HUES48 (cell line): ENCODE data around the gene NME3.

ENCODE experiments used
- H3K27ac ChIP-seq: one replicate; pipeline ENCODE4 v1.7.0; 2013; ENCODE audit warnings: low read depth, low read length, inconsistent platforms
- H3K27me3 ChIP-seq: 2 replicates; pipeline ENCODE4 v1.6.1; 2013; ENCODE audit warnings: mild to moderate bottlenecking, low read length; ENCODE audit not compliant: control insufficient read depth, insufficient read depth
- H3K36me3 ChIP-seq: 2 replicates; pipeline ENCODE4 v1.6.1; 2013; ENCODE audit warnings: low read length; ENCODE audit not compliant: control insufficient read depth, insufficient read depth
- H3K4me1 ChIP-seq: 2 replicates; pipeline ENCODE4 v1.6.1; 2013; ENCODE audit warnings: mild to moderate bottlenecking, low read length; ENCODE audit not compliant: control insufficient read depth, insufficient read depth
- H3K4me3 ChIP-seq: 2 replicates; pipeline ENCODE4 v1.5.1; 2013; ENCODE audit warnings: mild to moderate bottlenecking, low read depth, low read length
- H3K9ac ChIP-seq: 2 replicates; pipeline ENCODE4 v1.6.1; 2013; ENCODE audit warnings: mild to moderate bottlenecking, low read depth, low read length, moderate library complexity
- H3K9me3 ChIP-seq: 2 replicates; pipeline ENCODE4 v1.6.1; 2013; ENCODE audit warnings: low read length; ENCODE audit not compliant: control insufficient read depth, insufficient read depth

Gene NME3

GRCh38 chr16:1759511-1759910 lies 11.8 kb downstream of the NME3 start:
- H3K9me3 ChIP-seq: no peaks in the 10 kb centered on the region
- H3K36me3 ChIP-seq: 0 out of 2 replicates have a peak, but pooled peaks cover 7% of the 10 kb centered on the region
- H3K27ac ChIP-seq: no peak overlapping the region
- H3K4me1 ChIP-seq: peaks cover 4% of the 10 kb centered on the region; the same call in 1 of the 2 replicates
- H3K9ac ChIP-seq: no peak overlapping the region
- no peak overlapping the region for H3K4me3 ChIP-seq
- no peaks in the 10 kb centered on the region for H3K27me3 ChIP-seq

DNA sequence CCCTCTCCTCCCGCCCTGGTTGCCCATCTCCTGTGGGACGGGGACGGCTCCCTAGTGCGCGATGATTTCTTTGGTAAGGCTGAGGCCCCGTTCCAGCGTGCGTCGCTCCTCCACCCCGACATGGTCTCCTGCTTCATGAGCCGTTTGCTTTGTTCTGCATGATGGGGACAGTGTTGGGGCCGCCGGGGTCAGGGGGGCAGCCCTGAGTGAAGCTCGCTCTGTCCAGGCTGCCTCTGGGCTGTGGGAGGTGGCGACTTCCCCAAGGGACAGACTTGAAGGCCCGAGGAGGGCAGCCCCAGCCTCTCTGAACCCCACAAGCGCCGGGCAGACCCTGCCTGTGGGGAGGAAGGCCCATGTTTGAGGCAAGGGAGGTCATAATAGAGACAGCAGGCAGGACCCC lies 12.4 kb downstream of the NME3 start:
- no peak overlapping the region for H3K4me3 ChIP-seq
- 0 out of 2 replicates have a peak, but pooled peaks cover 7% of the 10 kb centered on the region for H3K36me3 ChIP-seq

DNA sequence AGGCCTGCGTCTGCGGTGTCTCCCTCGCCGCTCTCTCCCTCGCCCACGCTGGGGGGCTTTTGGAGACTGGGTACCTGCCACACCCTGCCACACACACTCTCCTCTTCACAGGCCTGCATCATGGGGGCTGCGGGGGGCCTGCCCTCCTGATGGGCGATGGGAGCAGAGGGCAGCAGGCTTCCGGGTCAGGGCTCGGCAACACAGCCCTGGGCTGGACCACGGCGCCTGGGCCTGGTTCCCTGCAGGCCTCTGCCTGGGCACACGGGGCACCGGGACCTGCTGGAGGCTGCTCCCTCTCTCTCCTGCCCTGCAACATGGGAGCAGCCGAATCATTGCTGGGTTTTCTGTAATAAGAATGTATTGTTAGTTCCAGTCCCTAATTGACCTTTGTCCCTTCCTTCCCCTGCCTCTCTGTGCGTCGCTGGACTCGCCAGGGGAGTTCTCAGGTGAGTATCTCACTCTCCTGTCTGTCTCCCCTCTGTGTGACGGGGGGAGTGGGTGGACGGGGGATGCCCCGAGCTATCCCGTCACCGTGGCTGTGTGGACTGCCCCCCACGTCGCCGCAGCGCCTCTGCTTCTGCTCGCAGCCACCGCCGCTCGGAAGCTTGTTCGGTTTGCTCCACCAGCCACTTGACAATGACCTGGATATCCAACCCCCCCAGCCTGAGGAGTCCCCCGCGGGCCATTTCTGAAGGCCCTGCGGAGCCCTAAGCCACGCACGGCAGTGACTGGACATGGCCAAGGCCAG lies 13.5 kb downstream of the NME3 start:
- 0 out of 2 replicates have a peak, but pooled peaks cover 7% of the 10 kb centered on the region for H3K36me3 ChIP-seq
- H3K4me1 ChIP-seq: no peaks in the 10 kb centered on the region
- no peaks in the 10 kb centered on the region for H3K9me3 ChIP-seq
- no peak overlapping the region for H3K4me3 ChIP-seq
- H3K9ac ChIP-seq: no peak overlapping the region
- H3K27me3 ChIP-seq: no peaks in the 10 kb centered on the region
- no peak overlapping the region for H3K27ac ChIP-seq

More for the DNA sequence above, 12.4 kb downstream of the NME3 start:
- no peak overlapping the region for H3K27ac ChIP-seq
- no peaks in the 10 kb centered on the region for H3K4me1 ChIP-seq
- no peaks in the 10 kb centered on the region for H3K9me3 ChIP-seq
- H3K27me3 ChIP-seq: no peaks in the 10 kb centered on the region
- H3K9ac ChIP-seq: no peak overlapping the region

- H3K4me1 ChIP-seq: no peaks in the 10 kb centered on the region
- no peak overlapping the region for H3K9ac ChIP-seq
- no peak overlapping the region for H3K4me3 ChIP-seq
- H3K27me3 ChIP-seq: no peaks in the 10 kb centered on the region
- H3K9me3 ChIP-seq: no peaks in the 10 kb centered on the region
- H3K27ac ChIP-seq: no peak overlapping the region
- H3K36me3 ChIP-seq: peaks cover 24% of the 10 kb centered on the region
These were observed 17.1 kb downstream of the NME3 start for GRCh38 chr16:1754204-1754603.

- no peaks in the 10 kb centered on the region for H3K27me3 ChIP-seq
- H3K4me3 ChIP-seq: no peak overlapping the region
- H3K9ac ChIP-seq: no peak overlapping the region
- peaks cover 31% of the 10 kb centered on the region for H3K36me3 ChIP-seq
- no peaks in the 10 kb centered on the region for H3K9me3 ChIP-seq
- no peaks in the 10 kb centered on the region for H3K4me1 ChIP-seq
- no peak overlapping the region for H3K27ac ChIP-seq
These were observed 18.5 kb downstream of the NME3 start for GRCh38 chr16:1752853-1753252.

DNA sequence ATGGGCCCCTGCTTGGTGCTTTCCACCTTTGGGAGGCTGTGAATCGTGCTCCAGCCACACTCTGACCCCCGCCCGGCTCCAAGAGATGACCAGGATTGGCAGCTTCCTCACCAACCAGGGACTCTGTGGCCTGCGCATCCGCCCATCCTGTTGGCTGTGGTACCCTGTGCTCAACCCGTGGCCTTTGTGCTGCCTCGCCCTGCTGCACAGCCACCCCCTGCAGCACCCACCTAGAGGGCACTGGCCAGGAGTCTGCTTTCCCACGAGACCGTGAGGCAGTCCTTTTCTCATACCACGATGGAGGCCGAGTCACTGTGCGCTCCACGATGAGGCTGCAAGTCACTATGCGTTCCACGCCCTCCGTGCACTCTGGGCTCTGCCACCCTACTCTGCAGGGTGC lies 19.4 kb downstream of the NME3 start:
- Histone ChIP-seq H3K4me1 (no peaks in the 10 kb centered on the region), H3K36me3 (peaks cover 35% of the 10 kb centered on the region), H3K4me3 (no peak overlapping the region)

DNA sequence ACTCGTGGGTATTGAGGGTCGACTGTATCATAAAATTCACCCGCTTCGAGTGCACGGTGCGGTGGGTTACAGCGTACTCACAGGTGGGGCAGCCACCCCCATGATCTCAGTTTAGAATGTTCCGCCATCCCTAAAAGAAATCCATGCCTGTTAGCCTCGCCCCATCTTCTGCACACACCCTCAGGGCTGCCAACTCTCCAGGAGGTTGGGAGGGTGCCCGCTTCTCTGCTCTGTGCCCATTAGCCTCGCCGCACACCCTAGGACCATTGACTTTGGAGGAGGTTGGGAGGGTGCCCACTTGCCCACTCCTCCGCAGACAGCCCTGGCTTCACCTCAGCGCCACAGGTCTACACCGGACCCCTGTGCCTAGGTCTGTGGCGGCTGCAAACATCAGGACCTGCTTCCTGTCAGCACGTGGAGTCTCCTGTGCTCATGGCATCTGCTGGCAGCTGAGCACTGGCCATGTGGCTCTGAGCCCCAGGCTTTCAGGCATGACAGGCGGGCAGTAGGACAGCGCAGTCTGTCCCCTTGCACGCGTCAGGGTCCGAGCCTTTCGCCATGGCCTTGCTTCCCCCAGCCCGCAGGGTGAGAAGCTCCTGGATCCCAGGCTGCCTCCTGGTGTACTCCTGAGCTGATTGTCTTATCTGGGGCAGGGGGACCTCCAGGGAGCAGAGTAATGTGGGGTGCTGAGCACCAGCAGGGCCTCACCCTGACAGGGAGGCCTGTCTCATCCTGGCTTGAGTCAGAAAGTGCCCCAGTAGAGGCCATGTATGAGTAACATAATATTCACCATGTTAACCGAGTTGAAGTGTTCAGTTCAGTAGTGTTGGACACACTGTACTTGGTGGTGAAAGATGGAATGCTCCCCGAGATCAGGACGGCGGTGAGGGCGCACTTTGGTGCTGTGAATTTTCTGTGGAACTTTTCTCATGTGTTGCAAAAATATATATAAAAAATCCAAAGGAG lies 21.9 kb downstream of the NME3 start:
- Histone ChIP-seq H3K9me3 (no peaks in the 10 kb centered on the region), H3K4me3 (no peak overlapping the region), H3K4me1 (no peaks in the 10 kb centered on the region), H3K27ac (no peak overlapping the region), H3K27me3 (no peaks in the 10 kb centered on the region), H3K36me3 (peaks cover 35% of the 10 kb centered on the region), H3K9ac (no peak overlapping the region)

More for the DNA sequence above, 19.4 kb downstream of the NME3 start:
- Histone ChIP-seq H3K27me3 (no peaks in the 10 kb centered on the region), H3K27ac (no peak overlapping the region), H3K9ac (no peak overlapping the region), H3K9me3 (no peaks in the 10 kb centered on the region)

- Histone ChIP-seq H3K36me3 (peaks cover 42% of the 10 kb centered on the region), H3K4me3 (no peak overlapping the region), H3K9ac (no peak overlapping the region), H3K27me3 (no peaks in the 10 kb centered on the region), H3K27ac (no peak overlapping the region), H3K9me3 (no peaks in the 10 kb centered on the region), H3K4me1 (no peaks in the 10 kb centered on the region)
These were observed 23.4 kb downstream of the NME3 start for GRCh38 chr16:1747934-1748333.

DNA sequence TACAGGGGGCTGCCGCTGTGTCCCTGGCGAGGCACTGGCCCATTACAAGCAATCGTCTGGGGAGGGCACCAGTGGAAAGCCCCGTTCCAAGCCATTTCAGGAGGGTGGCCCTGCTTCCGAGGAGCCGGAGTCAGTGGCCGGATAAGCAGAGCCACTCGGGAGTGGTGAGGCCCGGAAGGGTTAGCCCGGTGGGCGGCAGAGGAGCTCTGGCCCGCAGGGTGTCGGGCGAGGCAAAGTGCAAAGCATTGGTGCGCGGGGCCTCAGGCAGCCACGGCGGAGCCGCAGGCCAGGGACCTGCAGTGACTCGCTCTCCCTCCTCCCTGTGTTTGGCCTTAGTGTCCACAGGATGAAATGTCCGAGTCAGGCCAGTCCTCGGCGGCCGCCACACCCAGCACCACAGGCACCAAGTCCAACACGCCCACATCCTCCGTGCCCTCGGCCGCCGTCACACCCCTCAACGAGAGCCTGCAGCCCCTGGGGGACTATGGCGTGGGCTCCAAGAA lies 24.6 kb downstream of the NME3 start:
- Histone ChIP-seq H3K9ac (no peak overlapping the region), H3K9me3 (no peaks in the 10 kb centered on the region), H3K27ac (no peak overlapping the region), H3K4me1 (no peaks in the 10 kb centered on the region), H3K4me3 (no peak overlapping the region), H3K27me3 (no peaks in the 10 kb centered on the region), H3K36me3 (peaks cover 36% of the 10 kb centered on the region)

DNA sequence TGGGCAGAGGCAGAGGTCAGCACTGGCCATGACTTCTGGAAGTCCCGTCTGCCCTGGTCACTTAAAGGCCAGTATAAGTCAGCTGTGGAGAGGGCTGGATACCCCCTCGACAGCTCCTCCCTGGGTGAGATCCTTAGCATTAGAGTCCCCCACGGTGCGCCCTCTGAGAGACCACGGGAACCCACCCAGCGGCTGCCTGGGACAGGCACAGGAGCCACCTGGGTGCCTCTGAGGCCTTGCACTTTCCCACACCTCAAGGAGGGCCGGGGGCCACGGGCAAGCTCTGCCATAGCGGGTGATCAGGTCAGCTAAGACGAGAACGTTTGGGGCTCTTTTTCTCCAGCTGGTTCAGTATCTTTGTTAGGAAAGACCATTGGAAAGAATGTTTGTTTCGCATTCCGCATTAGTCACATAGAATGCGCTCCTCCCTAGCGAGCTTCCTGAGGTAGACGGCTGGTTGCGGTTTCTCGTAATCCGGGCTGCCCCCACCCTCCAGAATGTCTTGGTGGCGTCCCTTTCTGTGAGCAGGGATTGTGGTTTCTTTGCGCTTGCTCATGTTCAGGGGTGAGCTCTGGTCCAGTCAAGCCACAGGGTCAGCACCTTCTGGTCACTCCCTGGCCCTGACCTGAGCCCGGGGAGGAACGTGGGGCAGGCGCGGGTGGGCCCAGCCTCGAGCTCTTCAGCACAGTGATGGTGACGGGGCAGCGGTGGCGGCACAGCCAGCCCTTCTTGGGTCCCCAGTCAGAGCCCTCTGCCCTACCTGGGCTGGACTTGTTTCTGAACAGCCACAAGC lies 25.2 kb downstream of the NME3 start:
- Histone ChIP-seq H3K9ac (no peak overlapping the region), H3K4me1 (no peaks in the 10 kb centered on the region), H3K27ac (peak overlapping the region; percentile 6), H3K9me3 (no peaks in the 10 kb centered on the region), H3K36me3 (peaks cover 31% of the 10 kb centered on the region), H3K4me3 (no peak overlapping the region), H3K27me3 (no peaks in the 10 kb centered on the region)
